ENCODE results near the gene RNFT2. TPM values are rescaled to one million over a fixed set of nuclear protein-coding genes. Genes with fewer than 3 reads are reported as not detected.

RNFT2 gene
- total RNA-seq, 2 experiments from 2014 or later: 10.7 to 11.6 TPM

GRCh38 chr12:116818948-116819832 lies 81.1 kb downstream of the RNFT2 start:
- TF ChIP-seq, protein P1, sequence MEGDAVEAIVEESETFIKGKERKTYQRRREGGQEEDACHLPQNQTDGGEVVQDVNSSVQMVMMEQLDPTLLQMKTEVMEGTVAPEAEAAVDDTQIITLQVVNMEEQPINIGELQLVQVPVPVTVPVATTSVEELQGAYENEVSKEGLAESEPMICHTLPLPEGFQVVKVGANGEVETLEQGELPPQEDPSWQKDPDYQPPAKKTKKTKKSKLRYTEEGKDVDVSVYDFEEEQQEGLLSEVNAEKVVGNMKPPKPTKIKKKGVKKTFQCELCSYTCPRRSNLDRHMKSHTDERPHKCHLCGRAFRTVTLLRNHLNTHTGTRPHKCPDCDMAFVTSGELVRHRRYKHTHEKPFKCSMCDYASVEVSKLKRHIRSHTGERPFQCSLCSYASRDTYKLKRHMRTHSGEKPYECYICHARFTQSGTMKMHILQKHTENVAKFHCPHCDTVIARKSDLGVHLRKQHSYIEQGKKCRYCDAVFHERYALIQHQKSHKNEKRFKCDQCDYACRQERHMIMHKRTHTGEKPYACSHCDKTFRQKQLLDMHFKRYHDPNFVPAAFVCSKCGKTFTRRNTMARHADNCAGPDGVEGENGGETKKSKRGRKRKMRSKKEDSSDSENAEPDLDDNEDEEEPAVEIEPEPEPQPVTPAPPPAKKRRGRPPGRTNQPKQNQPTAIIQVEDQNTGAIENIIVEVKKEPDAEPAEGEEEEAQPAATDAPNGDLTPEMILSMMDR (IDR thresholded peaks at IDR 0.05): no peak
- Mint-ChIP-seq H3K4me1 (ENCODE audit: low read depth) (peaks cover 16% of the 10 kb centered on the region), H3K4me3 (peak overlapping the region; percentile 94), H3K9me3 (no peaks in the 10 kb centered on the region), H3K36me3 (ENCODE audit: low read depth) (no peaks in the 10 kb centered on the region), H3K27ac (peak overlapping the region; percentile 95), H3K27me3 (no peaks in the 10 kb centered on the region)
- POLR2A ChIA-PET: interaction anchor here (0.6 to 1.2 kb wide), 3 partner anchors 14 to 280 kb away, joined by 3 to 4 read pairs (median 3); partner anchors contain the start of gene TESC
- DNase-seq: peak; percentile 90
- peak; percentile 95 for ATAC-seq
- intact Hi-C loops (cut with micrococcal nuclease): loop anchor here (5.0 kb wide), 1 partner anchor 82 kb away; the partner anchor contains the start of genes RNFT2 and SPRING1
- CTCF ChIA-PET: no interaction called here

GRCh38 chr12:116820064-116820656 lies 82.0 kb downstream of the RNFT2 start:
- POLR2A ChIA-PET: interaction anchor here (0.6 kb wide), 1 partner anchor 279 kb away, joined by 3 read pairs; the partner anchor contains the start of gene TESC
- peak overlapping the region; percentile 43 for H3K27ac Mint-ChIP-seq
- peaks cover 2% of the 10 kb centered on the region for H3K36me3 Mint-ChIP-seq (ENCODE audit: low read depth)
- intact Hi-C loops (cut with micrococcal nuclease): no loop called here
- H3K27me3 Mint-ChIP-seq: no peaks in the 10 kb centered on the region
- peaks cover 16% of the 10 kb centered on the region for H3K4me1 Mint-ChIP-seq (ENCODE audit: low read depth)
- no peaks in the 10 kb centered on the region for H3K9me3 Mint-ChIP-seq
- TF ChIP-seq, protein P1 (IDR thresholded peaks at IDR 0.05): no peak
- peak overlapping the region; percentile 21 for H3K4me3 Mint-ChIP-seq
- CTCF ChIA-PET: no interaction called here
- ATAC-seq: no peak
- no peak for DNase-seq

DNA sequence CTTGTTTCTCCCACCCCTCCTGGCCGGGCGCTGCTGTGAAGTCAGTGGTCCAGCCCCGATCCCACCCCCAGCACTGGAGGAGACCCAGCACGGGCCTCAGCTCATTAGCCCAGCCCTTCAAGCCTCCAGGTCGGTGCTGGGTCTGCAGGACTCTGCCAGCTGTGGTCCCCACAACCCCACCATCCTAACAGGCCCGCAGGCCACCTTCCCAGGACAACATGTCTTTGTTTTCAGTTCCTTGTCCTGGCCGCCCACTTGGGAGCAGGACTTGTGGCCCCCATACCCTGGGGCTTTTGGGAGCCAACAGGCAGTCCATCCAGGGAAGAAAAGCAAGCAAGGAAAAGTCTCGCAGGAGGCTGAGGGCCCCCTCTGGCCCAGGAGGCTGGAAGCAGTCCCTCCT lies 83.2 kb downstream of the RNFT2 start:
- ATAC-seq (no peak), DNase-seq (no peak)
- POLR2A ChIA-PET: no interaction called here
- intact Hi-C loops (cut with micrococcal nuclease): no loop called here
- Mint-ChIP-seq H3K36me3 (ENCODE audit: low read depth) (peaks cover 2% of the 10 kb centered on the region), H3K27ac (no peak overlapping the region), H3K27me3 (no peaks in the 10 kb centered on the region), H3K4me3 (no peak overlapping the region), H3K9me3 (no peaks in the 10 kb centered on the region), H3K4me1 (ENCODE audit: low read depth) (peaks cover 16% of the 10 kb centered on the region)
- TF ChIP-seq, protein P1 (IDR thresholded peaks at IDR 0.05): no peak
- CTCF ChIA-PET: no interaction called here

- POLR2A ChIA-PET: interaction anchor here (0.6 kb wide), 1 partner anchor 184 kb away, joined by 3 read pairs; no protein-coding TSS in a partner anchor
- CTCF ChIA-PET: interaction anchor here (1.7 kb wide), 1 partner anchor 119 kb away, joined by 4 read pairs; no protein-coding TSS in a partner anchor
- ATAC-seq: no peak
- Mint-ChIP-seq H3K36me3 (ENCODE audit: low read depth) (peaks cover 2% of the 10 kb centered on the region), H3K4me3 (no peak overlapping the region), H3K27me3 (no peaks in the 10 kb centered on the region), H3K9me3 (no peaks in the 10 kb centered on the region), H3K4me1 (ENCODE audit: low read depth) (no peaks in the 10 kb centered on the region), H3K27ac (no peak overlapping the region)
- no peak for DNase-seq
- TF ChIP-seq, protein P1 (IDR thresholded peaks at IDR 0.05): no peak
- intact Hi-C loops (cut with micrococcal nuclease): no loop called here
Measured at GRCh38 chr12:116827432-116827831, 89.3 kb downstream of the RNFT2 start.

DNA sequence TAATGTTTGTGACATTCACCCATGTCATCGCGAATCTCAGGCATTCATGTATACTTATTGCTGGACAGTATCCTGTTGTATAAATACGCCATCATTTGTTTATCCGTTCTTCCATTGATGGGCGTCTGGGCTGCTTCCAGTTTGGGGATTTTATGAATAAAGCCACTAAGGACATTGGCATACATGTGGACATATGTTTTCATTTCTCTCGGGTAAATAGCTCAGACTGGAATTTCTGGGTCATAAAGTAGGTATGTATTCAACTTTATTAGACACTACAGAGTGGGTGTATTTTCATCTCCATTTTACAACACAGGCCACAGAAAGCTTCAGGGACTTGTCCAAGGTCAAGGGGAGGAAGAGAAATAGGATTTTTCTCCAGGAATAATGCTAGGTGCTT lies 94.2 kb downstream of the RNFT2 start:
- Mint-ChIP-seq H3K36me3 (ENCODE audit: low read depth) (peaks cover 11% of the 10 kb centered on the region), H3K27me3 (no peaks in the 10 kb centered on the region), H3K9me3 (peaks cover 3% of the 10 kb centered on the region), H3K27ac (no peak overlapping the region), H3K4me3 (no peak overlapping the region), H3K4me1 (ENCODE audit: low read depth) (no peaks in the 10 kb centered on the region)
- ATAC-seq (no peak), DNase-seq (no peak)
- CTCF ChIA-PET: no interaction called here
- TF ChIP-seq, protein P1 (IDR thresholded peaks at IDR 0.05): no peak
- POLR2A ChIA-PET: no interaction called here
- intact Hi-C loops (cut with micrococcal nuclease): no loop called here
